H9 (cell line): ENCODE results near the gene BMERB1. TPM values are rescaled to one million over a fixed set of nuclear protein-coding genes. Genes with fewer than 3 reads are reported as not detected.

Experiments used
- DNase-seq: peaks from one replicate; pipeline ENCODE4 v3.0.0-alpha.2; 2017
- H2AFZ ChIP-seq: one replicate; pipeline ENCODE4 v1.6.1; 2013; ENCODE audit warnings: mild to moderate bottlenecking, low read length, control low read depth, moderate library complexity
- H2AK5ac ChIP-seq: 2 replicates; pipeline ENCODE4 v1.6.1; 2013; ENCODE audit warnings: low read length, control low read depth, mixed read lengths; ENCODE audit not compliant: insufficient read length
- H2BK120ac ChIP-seq: one replicate; pipeline ENCODE4 v1.6.1; 2013; ENCODE audit warnings: low read depth, mild to moderate bottlenecking, low read length, control low read depth, inconsistent platforms; ENCODE audit not compliant: poor library complexity, severe bottlenecking
- H2BK12ac ChIP-seq: 2 replicates; pipeline ENCODE4 v1.6.1; 2013; ENCODE audit warnings: low read length, control low read depth, mixed read lengths, low read depth; ENCODE audit not compliant: insufficient read length
- H2BK15ac ChIP-seq: 2 replicates; pipeline ENCODE4 v1.6.1; 2013; ENCODE audit warnings: low read depth, low read length, control low read depth
- H2BK20ac ChIP-seq: one replicate; pipeline ENCODE4 v1.6.1; 2013; ENCODE audit warnings: low read depth, mild to moderate bottlenecking, low read length, control low read depth, inconsistent platforms; ENCODE audit not compliant: poor library complexity, severe bottlenecking
- H2BK5ac ChIP-seq: 2 replicates; pipeline ENCODE4 v1.6.1; 2013; ENCODE audit warnings: low read length, control low read depth, mixed read lengths; ENCODE audit not compliant: insufficient read length
- H3K14ac ChIP-seq: 2 replicates; pipeline ENCODE4 v1.6.1; 2013; ENCODE audit warnings: low read length, control low read depth; ENCODE audit not compliant: insufficient read depth
- H3K18ac ChIP-seq: 2 replicates; pipeline ENCODE4 v1.6.1; 2013; ENCODE audit warnings: low read depth, mild to moderate bottlenecking, mixed read lengths, low read length, control low read depth; ENCODE audit not compliant: insufficient read length
- H3K23ac ChIP-seq: 2 replicates; pipeline ENCODE4 v1.6.1; 2013; ENCODE audit warnings: low read length, control low read depth, mixed read lengths, low read depth; ENCODE audit not compliant: insufficient read length
- H3K23me2 ChIP-seq: 2 replicates; pipeline ENCODE4 v1.6.1; 2013; ENCODE audit warnings: low read depth, mild to moderate bottlenecking, mixed read lengths, low read length, control low read depth; ENCODE audit not compliant: insufficient read length, poor library complexity, severe bottlenecking
- H3K27ac ChIP-seq: 2 replicates; pipeline ENCODE4 v1.5.1; 2013; ENCODE audit warnings: low read length, control low read depth, mixed read lengths, low read depth; ENCODE audit not compliant: insufficient read length
- H3K27me3 ChIP-seq: 2 replicates; pipeline ENCODE4 v1.6.1; 2013; ENCODE audit warnings: low read length, control low read depth, inconsistent platforms; ENCODE audit not compliant: insufficient read depth
- H3K4ac ChIP-seq: 2 replicates; pipeline ENCODE4 v1.6.1; 2013; ENCODE audit warnings: low read depth, mild to moderate bottlenecking, control low read depth, inconsistent platforms, low read length, moderate library complexity
- H3K4me1 ChIP-seq: 2 replicates; pipeline ENCODE4 v1.6.1; 2013; ENCODE audit warnings: low read length, control low read depth, inconsistent platforms; ENCODE audit not compliant: insufficient read depth
- H3K4me2 ChIP-seq: 2 replicates; pipeline ENCODE4 v1.6.1; 2013; ENCODE audit warnings: low read length, control low read depth, mixed read lengths; ENCODE audit not compliant: insufficient read length, insufficient read depth
- H3K56ac ChIP-seq: 2 replicates; pipeline ENCODE4 v1.6.1; 2013; ENCODE audit warnings: low read depth, mild to moderate bottlenecking, mixed read lengths, low read length, control low read depth; ENCODE audit not compliant: insufficient read length
- H3K79me1 ChIP-seq: 2 replicates; pipeline ENCODE4 v1.6.1; 2013; ENCODE audit warnings: low read depth, mild to moderate bottlenecking, moderate library complexity, low read length, control low read depth, inconsistent platforms; ENCODE audit not compliant: insufficient read depth, poor library complexity, severe bottlenecking
- H3K79me2 ChIP-seq: 2 replicates; pipeline ENCODE4 v1.6.1; 2013; ENCODE audit warnings: low read length, control low read depth, inconsistent platforms; ENCODE audit not compliant: insufficient read depth
- H3K9ac ChIP-seq: 2 replicates; pipeline ENCODE4 v1.6.1; 2013; ENCODE audit warnings: low read length, control low read depth, mixed read lengths; ENCODE audit not compliant: insufficient read length; ENCODE audit errors: extremely low read depth
- H3K9me3 ChIP-seq: one replicate; pipeline ENCODE4 v1.6.1; 2013; ENCODE audit warnings: low read depth, low read length, inconsistent platforms; ENCODE audit not compliant: control insufficient read depth
- H3T11ph ChIP-seq: one replicate; pipeline ENCODE4 v1.6.1; 2013; ENCODE audit warnings: mild to moderate bottlenecking, low read length, control low read depth, inconsistent platforms
- H4K20me1 ChIP-seq: one replicate; pipeline ENCODE4 v1.6.1; 2013; ENCODE audit not compliant: control insufficient read depth, insufficient read length, insufficient read depth
- H4K5ac ChIP-seq: 2 replicates; pipeline ENCODE4 v1.6.1; 2013; ENCODE audit warnings: low read depth, mild to moderate bottlenecking, mixed read lengths, low read length, control low read depth; ENCODE audit not compliant: insufficient read length
- H4K8ac ChIP-seq: replicated peaks from 2 replicates; pipeline ENCODE4 v1.6.1; 2013; ENCODE audit warnings: low read length, control low read depth, mixed read lengths, low read depth; ENCODE audit not compliant: insufficient read length
- H4K91ac ChIP-seq: 2 replicates; pipeline ENCODE4 v1.6.1; 2013; ENCODE audit warnings: low read depth, mild to moderate bottlenecking, moderate library complexity, mixed read lengths, low read length, control low read depth; ENCODE audit not compliant: insufficient read length
- H3K27ac Mint-ChIP-seq, 3 experiments: 2 replicates in 2 of 3; 3 replicates in 1 of 3; pipeline ENCODE4 v1.8.0; 2020 to 2021; ENCODE audit warnings: mixed read lengths in 3 of 3, mild to moderate bottlenecking in 1 of 3, moderate library complexity in 1 of 3
- H3K27me3 Mint-ChIP-seq: 2 replicates; pipeline ENCODE4 v1.8.0; 2021; ENCODE audit warnings: low read depth, mild to moderate bottlenecking, moderate library complexity, mixed read lengths
- H3K36me3 Mint-ChIP-seq, 3 experiments: 2 replicates in 2 of 3; 3 replicates in 1 of 3; pipeline ENCODE4 v1.8.0; 2020 to 2021; ENCODE audit warnings: low read depth in 3 of 3, mixed read lengths in 3 of 3; ENCODE audit not compliant: insufficient read depth in 1 of 3
- H3K4me1 Mint-ChIP-seq, 2 experiments: 2 replicates each; pipeline ENCODE4 v1.8.0; 2020; ENCODE audit warnings: mixed read lengths in 2 of 2
- H3K4me3 Mint-ChIP-seq, 2 experiments: 2 replicates in 1 of 2; 3 replicates in 1 of 2; pipeline ENCODE4 v1.8.0; 2020 to 2021; ENCODE audit warnings: mild to moderate bottlenecking in 2 of 2, mixed read lengths in 2 of 2, moderate library complexity in 1 of 2
- H3K9me3 Mint-ChIP-seq, 2 experiments: 2 replicates in 1 of 2; 3 replicates in 1 of 2; pipeline ENCODE4 v1.8.0; 2020; ENCODE audit warnings: mild to moderate bottlenecking in 2 of 2, mixed read lengths in 2 of 2, moderate library complexity in 1 of 2
- CTCF ChIP-seq: fragments of 200-600 bp; sonication (generic); conservative IDR thresholded peaks from 3 replicates; pipeline ENCODE4 v1.8.0; 2021; ENCODE audit warnings: antibody characterized with exemption, mild to moderate bottlenecking
- WGBS: extraction: QIAGEN DNeasy Blood & Tissue Kit; methylation state at CpG from one replicate; pipeline ENCODE4 v1.1.7; 2013; ENCODE audit warnings: missing lambda C conversion rate, low lambda C conversion rate, mixed read lengths; ENCODE audit not compliant: insufficient read length; ENCODE audit errors: extremely low coverage; 5-methylcytosine and 5-hydroxymethylcytosine counted together
- total RNA-seq: library from RNA; stranded (reverse); gene quantifications from 2 replicates; pipeline ENCODE4 v1.2.1, GENCODE V29; 2021

The BMERB1 gene
- total RNA-seq, 1 experiment from 2014 or later = 19.5 TPM

DNA sequence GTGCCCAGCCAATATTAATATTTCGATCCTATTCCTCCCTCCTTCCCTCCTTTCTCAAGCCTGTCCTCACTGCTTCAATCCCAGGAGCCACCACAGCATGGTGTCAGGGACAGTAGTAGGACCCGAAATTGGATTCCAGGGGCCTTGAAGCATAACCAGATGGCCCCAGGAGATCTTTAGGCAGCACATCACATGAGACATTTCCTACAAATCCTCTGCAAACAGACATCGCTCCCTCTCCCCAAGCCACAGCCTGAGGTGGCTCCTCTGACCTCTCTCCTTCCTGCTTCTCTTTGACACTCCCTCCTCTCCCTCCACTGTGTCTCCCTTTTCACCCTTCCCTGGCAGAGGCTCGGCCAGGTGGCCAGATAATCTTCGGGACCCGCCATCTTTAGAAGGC lies 76.6 kb downstream of the BMERB1 start:
- H2BK15ac ChIP-seq = no peak overlapping the region
- WGBS = no CpG with 5 or more reads among the region's 6 CpGs
- peaks cover 0 to 14% (median 2%) of the 10 kb centered on the region in 3 experiments; a peak in 3 of 7 replicates for H3K36me3 Mint-ChIP-seq

More for the DNA sequence above, 76.6 kb downstream of the BMERB1 start:
- H4K91ac ChIP-seq = no peak overlapping the region
- H2AFZ ChIP-seq = no peak overlapping the region
- H3K9ac ChIP-seq = no peak overlapping the region
- no peak overlapping the region for H2BK20ac ChIP-seq
- H3K4me3 Mint-ChIP-seq = no peak overlapping the region
- no peaks in the 10 kb centered on the region for H3K79me1 ChIP-seq
- H2BK12ac ChIP-seq = no peak overlapping the region
- peaks cover 41 to 49% of the 10 kb centered on the region in 2 experiments for H3K4me1 Mint-ChIP-seq
- H3K14ac ChIP-seq = no peak overlapping the region
- H3K23ac ChIP-seq = no peak overlapping the region
- H3K27me3 Mint-ChIP-seq = no peaks in the 10 kb centered on the region; the same call in 1 of the 2 replicates
- no peak overlapping the region for H3K4me2 ChIP-seq
- H3K9me3 Mint-ChIP-seq = no peaks in the 10 kb centered on the region
- no peak overlapping the region for H3K27ac ChIP-seq
- peaks cover 8% of the 10 kb centered on the region; the same call in 1 of the 2 replicates for H3K4me1 ChIP-seq
- DNase-seq = no peak
- peak overlapping the region; percentile 62 to 90 (median 74) for H3K27ac Mint-ChIP-seq
- H2BK5ac ChIP-seq = no peak overlapping the region
- H3T11ph ChIP-seq = no peak overlapping the region
- H3K56ac ChIP-seq = no peak overlapping the region
- H4K20me1 ChIP-seq = no peaks in the 10 kb centered on the region
- H3K4ac ChIP-seq = no peak overlapping the region
- no peak overlapping the region for H4K8ac ChIP-seq
- no peak overlapping the region for H3K18ac ChIP-seq
- H3K79me2 ChIP-seq = no peaks in the 10 kb centered on the region
- no peaks in the 10 kb centered on the region for H3K27me3 ChIP-seq
- no peaks in the 10 kb centered on the region for H3K23me2 ChIP-seq
- TF ChIP-seq CTCF = no peak
- no peak overlapping the region for H2BK120ac ChIP-seq
- H2AK5ac ChIP-seq = no peak overlapping the region
- H4K5ac ChIP-seq = no peak overlapping the region
- no peaks in the 10 kb centered on the region for H3K9me3 ChIP-seq
